HCEC 1CT (cell line): ENCODE measurements around the gene ARHGAP15.

Experiments used
- DNase-seq: peaks from one replicate; pipeline ENCODE4 v3.0.0-alpha.2; 2017

Gene ARHGAP15

GRCh38 chr2:143736904-143737303 lies 607.7 kb downstream of the ARHGAP15 start:
- no peak for DNase-seq

DNA sequence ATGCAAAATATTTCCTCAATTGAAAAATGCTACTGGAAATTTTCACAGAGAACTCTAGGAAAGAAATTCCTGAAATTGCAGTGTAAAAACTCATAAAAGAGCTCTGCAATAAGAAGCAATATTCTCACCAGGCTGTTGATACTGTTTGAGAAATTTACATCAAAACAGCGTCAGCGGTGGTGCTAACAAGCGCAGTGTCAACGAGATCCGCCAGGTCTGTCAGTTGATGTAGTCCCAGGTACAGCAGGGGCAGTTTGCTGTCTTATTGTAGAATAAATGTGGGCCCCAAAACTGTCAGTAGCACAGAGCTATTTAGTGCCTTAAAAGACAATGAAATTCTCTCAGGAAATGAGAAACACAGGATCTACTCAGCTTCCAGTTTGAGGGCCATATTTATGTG lies 611.2 kb downstream of the ARHGAP15 start:
- no peak for DNase-seq

DNA sequence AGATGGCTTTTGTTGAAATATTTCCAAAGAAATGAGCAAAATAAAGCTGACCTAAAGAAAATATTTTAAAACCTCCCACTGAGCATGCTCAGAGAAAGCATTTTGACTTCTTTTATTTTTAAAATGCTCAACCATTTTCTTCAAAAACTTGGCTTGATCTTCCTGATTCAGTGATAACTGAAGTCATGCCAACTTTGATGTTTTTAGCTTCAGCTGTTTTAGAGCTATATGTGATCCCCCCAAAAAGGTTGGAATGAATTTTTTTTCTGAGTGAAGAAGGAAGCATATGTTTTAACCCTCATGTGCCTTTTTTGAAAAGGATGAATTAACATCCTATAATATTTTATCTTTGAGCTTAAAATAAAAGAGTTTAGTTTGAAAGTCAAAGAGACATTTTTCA lies 612.0 kb downstream of the ARHGAP15 start:
- no peak for DNase-seq

DNA sequence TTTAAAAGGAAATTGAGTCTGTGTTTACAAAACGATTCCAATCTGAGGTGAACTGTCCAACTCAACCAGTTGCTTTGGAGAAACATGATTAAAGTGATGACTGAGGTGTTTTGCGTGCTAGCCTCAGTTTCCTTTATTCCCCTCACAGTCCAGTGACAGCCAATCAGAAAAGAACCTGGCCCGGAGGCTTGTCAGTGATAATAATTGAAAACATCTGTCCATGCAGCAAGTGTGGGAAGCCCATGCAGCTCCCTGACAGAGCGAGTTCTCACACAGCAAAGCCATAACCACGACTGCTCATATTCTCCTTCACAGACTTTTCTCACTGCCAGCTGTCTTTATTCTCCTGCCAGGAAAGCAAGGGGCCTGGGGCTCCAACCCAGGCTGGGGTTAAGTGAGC lies 613.4 kb downstream of the ARHGAP15 start:
- DNase-seq = no peak

GRCh38 chr2:143744114-143744513 lies 614.9 kb downstream of the ARHGAP15 start:
- DNase-seq = no peak

DNA sequence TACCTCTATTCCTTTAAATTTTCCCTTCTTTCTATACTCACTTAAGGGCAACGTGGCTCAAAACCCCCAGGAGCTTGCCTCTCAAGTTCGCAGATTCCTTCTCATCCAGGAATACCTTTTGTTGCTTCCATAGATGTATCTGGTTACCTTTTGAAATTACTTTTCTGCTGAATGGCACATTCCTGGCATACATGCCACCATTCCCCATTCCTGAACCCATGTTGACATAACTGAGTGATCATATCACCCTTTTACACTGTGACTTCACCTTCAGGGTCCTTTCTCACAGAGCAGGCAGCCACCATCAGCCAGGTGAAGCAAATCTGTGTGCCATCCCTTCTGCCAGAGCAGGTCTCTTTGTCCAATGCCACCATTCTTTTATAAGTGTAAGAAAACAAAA lies 615.8 kb downstream of the ARHGAP15 start:
- DNase-seq = no peak

DNA sequence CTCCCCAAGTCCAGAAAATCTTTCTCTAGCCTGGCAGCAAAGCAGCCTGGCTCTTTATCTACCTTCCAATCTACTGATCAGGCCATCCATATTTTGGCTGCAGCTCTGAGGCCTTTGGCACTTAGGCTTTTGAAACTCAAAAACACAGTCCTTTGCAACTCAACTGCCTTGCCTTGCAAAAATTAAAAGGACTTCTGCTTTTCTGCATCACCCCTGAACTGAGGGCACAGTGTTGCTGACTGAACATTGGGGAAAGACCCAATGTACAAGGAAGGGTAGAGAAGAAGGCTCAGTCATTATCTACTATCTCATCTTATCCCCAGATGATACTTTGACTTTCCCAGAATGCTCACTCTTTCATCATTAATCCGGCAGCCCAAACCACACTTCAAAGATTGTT lies 625.5 kb downstream of the ARHGAP15 start:
- no peak for DNase-seq

DNA sequence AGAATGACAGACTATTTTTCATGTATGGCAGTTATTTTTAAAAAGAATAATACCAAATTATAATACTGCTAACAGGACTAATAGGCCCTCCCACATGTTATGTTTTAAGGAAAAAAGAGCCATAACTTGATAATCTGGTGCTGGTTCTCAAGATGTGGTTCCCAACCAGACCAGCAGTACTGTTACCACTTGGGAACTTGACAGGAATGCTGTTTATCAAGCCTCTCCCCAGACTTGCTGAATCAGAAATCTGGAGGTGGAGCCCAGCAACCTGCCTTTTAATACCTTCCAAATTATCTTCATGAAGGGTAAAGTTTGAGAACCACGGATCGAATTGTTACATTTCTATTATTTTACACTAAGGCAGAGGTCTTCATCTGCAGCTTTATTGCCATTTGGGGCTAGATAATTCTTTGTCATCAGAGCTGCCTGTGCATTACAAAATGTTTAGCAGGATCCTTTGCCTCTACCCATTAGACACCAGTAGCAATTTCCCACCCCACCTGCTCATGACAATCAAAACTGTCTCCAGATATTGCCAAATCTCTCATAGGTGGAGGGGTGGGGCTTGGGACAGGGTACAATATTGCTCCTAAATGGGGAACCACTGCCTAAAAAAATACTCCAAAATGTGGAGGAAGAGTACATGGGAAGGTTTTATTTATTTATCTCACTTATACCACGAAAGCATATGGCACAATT lies 629.6 kb downstream of the ARHGAP15 start:
- DNase-seq = no peak

- no peak for DNase-seq
Observed at GRCh38 chr2:143759455-143759854, 630.2 kb downstream of the ARHGAP15 start.

DNA sequence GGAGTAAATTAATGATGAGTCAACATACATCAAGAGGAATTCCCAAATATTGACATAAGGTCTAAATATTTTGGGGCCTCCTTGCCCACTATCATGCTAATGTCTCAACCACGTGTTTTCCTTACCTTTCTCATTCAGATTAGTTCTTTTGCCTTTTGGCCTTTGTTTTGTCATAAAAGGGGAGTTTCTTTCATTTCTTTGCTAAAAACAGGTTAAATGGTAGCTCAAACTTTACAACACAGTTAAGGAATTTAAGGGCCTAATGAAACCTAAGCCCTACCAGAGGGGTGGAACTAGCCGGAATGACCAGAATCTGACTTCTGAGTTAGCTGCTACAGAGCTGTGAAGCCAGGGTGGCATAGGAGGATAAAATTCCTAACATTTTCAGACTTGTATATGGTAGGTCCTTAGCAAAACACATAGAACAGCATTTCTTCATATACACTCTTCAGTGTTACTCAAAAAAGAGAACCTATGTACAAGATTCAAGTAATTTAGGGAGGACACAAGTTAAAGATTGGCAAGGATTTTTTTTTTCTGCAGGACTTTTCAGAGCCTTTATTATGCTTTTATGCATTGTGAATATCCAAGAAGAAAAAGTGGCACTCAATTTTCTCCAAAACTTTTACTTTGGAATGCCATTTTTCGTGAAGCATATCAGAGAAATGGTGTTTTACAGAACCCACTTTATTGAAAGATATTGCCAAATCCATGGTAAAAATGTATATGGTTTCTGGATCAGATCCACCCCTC lies 633.1 kb downstream of the ARHGAP15 start:
- DNase-seq = no peak

GRCh38 chr2:143764261-143764660 lies 635.0 kb downstream of the ARHGAP15 start:
- no peak for DNase-seq

DNA sequence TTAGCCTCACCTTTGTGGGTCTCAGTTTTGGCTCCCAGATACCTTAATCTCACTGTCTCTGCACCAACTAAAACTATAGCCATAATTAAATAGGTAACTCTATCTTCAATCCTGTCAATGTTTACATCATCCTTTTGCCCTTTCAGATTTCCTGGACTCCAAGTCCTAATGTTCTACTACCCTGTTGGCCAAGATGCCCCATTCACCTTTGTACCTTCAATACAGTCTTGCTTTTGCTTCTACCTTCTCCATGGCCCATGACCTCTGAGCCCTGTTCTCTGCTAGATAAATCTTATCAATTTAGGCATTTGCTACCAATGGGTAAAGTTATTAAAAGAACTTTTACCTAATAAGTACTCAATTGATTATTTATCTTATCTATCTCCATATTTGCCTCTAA lies 635.5 kb downstream of the ARHGAP15 start:
- DNase-seq = no peak

DNA sequence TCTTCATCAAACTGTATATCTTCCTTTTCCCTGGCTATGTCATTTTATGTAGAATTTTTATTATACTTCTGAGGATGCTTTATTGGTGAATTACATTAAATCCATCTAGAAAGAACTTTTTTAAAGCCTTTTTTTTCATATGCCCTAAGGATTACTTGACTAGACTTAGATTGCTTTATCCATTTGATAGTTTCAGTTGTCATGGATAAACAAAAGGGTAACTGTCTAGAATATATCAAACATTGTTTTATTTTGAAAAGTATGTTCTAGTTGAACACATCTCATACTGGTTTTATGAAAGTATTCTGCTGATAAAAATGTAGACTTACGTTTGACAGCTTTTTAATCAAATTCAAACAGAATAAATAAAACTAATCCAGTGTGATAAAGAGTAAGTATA lies 639.8 kb downstream of the ARHGAP15 start:
- no peak for DNase-seq

DNA sequence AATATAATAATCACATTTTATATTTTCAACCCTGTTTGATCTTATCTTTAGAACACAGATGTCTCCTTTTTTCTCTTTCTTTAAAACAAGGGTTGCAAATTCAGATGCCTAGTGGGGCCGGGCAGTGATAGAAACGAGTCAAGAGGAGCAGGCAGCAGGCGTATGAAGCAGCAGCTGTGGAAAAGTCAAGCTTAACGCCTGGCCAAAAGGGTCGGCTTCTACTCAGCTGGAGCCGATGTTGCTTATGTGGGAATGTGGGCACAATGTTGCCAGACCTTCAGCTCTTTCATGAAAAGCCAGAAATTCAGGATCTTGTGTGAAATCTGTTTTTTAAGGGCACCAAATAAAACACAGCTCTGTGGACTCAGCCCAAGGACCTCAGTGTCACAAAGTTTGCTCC lies 642.7 kb downstream of the ARHGAP15 start:
- no peak for DNase-seq

DNA sequence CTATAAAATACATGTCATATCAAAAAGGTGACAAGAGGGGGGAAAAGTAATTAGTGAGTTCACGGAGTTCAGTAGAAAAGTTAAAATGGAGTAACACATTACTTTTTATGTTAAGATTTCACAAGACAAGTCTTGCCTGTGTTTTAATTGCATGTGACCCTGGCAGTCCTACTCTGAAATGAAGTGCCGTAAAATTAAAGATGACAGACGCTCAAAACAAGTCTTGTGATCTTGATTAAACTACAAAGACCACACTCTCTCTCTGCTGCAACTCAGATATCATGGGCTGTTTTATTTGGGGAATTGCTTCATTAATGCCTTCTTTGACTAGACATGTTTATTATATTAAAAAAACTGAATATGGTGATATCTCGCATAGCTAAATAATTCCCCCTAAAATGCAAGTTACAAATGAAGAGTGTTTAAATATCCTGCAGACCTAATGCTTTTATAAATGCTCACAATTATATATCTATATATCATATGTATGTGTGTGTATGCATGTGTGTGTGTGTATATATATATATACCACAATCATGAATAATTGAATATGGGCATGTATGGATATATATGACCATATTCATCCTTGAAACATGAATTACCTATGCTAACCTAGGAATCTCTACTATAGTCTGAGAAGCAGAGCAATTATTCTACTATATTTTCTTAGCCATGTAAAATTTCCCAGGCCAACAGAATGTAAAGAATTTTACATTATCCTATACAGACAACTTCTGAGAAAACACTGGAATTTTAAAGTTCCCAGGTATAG lies 647.5 kb downstream of the ARHGAP15 start:
- no peak for DNase-seq

DNA sequence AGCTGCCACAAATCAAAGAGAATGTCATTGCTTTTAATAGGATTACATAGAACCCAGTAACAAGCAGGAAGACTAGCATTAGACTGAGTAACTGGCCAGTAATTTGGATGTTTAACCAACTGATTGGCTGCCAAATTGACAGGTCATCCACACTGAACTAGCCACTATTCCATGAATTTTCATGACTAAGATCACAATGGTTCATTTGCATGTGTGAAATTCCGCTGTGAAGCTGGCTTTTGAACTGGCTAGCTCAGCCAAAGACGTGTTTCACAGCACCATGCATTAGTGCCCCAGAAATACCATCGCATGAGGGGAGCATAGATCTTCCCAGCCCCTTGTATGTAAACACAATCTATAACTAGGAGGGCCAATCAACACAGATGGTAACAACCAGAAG lies 649.8 kb downstream of the ARHGAP15 start:
- DNase-seq = peak; percentile 62

DNA sequence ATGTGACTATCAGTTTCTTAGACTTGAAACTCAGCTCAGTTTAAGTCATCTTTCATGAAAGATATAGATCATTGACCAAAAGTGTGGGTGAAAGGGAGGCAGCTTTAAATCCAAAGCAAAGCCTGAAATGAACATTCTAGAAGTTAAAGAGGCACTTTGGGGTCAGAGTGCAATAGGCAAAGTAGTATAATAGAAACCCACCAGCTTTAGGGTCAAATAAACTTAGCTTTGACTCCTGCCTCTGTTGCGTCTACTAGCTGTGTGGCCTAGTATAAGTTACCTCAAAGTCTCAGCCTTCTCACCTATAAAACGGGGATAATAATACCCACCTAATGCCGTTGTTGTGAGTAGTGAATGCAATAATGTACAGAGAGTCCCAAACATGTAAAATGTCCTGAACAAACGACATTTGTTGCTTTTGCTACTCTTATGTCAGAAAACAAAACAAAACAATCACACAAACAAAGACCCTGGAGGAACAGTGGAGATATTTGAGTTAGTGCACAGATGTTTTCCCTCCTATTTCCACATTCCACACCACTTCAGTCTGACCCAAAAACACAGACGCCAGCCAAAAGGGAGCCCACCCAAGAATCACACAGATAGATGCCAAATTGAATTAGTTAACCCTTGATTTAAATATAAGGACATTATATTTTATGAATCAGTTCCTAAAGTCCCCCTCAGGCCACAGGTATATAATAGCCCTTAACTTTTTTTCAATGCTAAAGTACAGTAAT lies 657.0 kb downstream of the ARHGAP15 start:
- no peak for DNase-seq

- DNase-seq = no peak
Observed at GRCh38 chr2:143787674-143788073, 658.5 kb downstream of the ARHGAP15 start.

- DNase-seq = no peak
Observed at GRCh38 chr2:143792602-143793001, 663.4 kb downstream of the ARHGAP15 start.

GRCh38 chr2:143793381-143793780 lies 664.2 kb downstream of the ARHGAP15 start:
- no peak for DNase-seq

GRCh38 chr2:143796051-143796450 lies 666.8 kb downstream of the ARHGAP15 start:
- no peak for DNase-seq

- DNase-seq = no peak
Observed at GRCh38 chr2:143801561-143801960, 672.3 kb downstream of the ARHGAP15 start.

- DNase-seq = peak; percentile 54
Observed at GRCh38 chr2:143802242-143802641, 673.0 kb downstream of the ARHGAP15 start.
